ENCODE results near the gene LRIF1. TPM values are rescaled to one million over a fixed set of nuclear protein-coding genes. Genes with fewer than 3 reads are reported as not detected.

Gene LRIF1
- total RNA-seq, 4 donors from 2014 or later: 2.6 to 12.0 (median 7.6) TPM

- Histone ChIP-seq H3K9me3 (peaks cover 0 to 4% of the 10 kb centered on the region in 2 donors), H3K36me3 (no peaks in the 10 kb centered on the region), H3K27ac (no peak overlapping the region)
Observed at GRCh38 chr1:110967256-110967655, 3.5 kb upstream of the LRIF1 start.

GRCh38 chr1:110964455-110964903, 757 bp upstream of the LRIF1 start:
- Histone ChIP-seq H3K4me1 (no peaks in the 10 kb centered on the region), H3K27me3 (no peaks in the 10 kb centered on the region), H3K9me3 (peaks cover 0 to 4% of the 10 kb centered on the region in 2 donors), H3K27ac (peak overlapping the region; percentile 51 to 90), H3K36me3 (no peaks in the 10 kb centered on the region), H3K4me3 (peak overlapping the region; percentile 59 to 60)
- no peak for TF ChIP-seq POLR2A (IDR thresholded peaks at IDR 0.05)
- TF ChIP-seq, protein P1, sequence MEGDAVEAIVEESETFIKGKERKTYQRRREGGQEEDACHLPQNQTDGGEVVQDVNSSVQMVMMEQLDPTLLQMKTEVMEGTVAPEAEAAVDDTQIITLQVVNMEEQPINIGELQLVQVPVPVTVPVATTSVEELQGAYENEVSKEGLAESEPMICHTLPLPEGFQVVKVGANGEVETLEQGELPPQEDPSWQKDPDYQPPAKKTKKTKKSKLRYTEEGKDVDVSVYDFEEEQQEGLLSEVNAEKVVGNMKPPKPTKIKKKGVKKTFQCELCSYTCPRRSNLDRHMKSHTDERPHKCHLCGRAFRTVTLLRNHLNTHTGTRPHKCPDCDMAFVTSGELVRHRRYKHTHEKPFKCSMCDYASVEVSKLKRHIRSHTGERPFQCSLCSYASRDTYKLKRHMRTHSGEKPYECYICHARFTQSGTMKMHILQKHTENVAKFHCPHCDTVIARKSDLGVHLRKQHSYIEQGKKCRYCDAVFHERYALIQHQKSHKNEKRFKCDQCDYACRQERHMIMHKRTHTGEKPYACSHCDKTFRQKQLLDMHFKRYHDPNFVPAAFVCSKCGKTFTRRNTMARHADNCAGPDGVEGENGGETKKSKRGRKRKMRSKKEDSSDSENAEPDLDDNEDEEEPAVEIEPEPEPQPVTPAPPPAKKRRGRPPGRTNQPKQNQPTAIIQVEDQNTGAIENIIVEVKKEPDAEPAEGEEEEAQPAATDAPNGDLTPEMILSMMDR (IDR thresholded peaks at IDR 0.05): no peak
- intact Hi-C loops (cut with DNase I; ENCODE audit: low total_unique reads): no loop called here
- DNase-seq: no peak

More at GRCh38 chr1:110967256-110967655, 3.5 kb upstream of the LRIF1 start:
- Histone ChIP-seq H3K4me1 (no peaks in the 10 kb centered on the region), H3K27me3 (no peaks in the 10 kb centered on the region), H3K4me3 (no peak overlapping the region)
- intact Hi-C loops (cut with DNase I; ENCODE audit: low total_unique reads): no loop called here
- DNase-seq: no peak
- TF ChIP-seq, protein P1 (IDR thresholded peaks at IDR 0.05): no peak
- no peak for TF ChIP-seq POLR2A (IDR thresholded peaks at IDR 0.05)

- DNase-seq: peak; percentile 29 to 30
- Histone ChIP-seq H3K4me1 (no peaks in the 10 kb centered on the region), H3K27me3 (no peaks in the 10 kb centered on the region), H3K27ac (peak overlapping the region; percentile 89 to 90), H3K9me3 (peaks cover 0 to 4% of the 10 kb centered on the region in 2 donors), H3K4me3 (peak overlapping the region; percentile 59 to 60), H3K36me3 (no peaks in the 10 kb centered on the region)
- intact Hi-C loops (cut with DNase I; ENCODE audit: low total_unique reads): no loop called here
- TF ChIP-seq POLR2A (IDR thresholded peaks at IDR 0.05): no peak
- TF ChIP-seq, protein P1 (IDR thresholded peaks at IDR 0.05): peak in 2 of 4 experiments; percentile 5
Observed at GRCh38 chr1:110962892-110963690, 631 bp downstream of the LRIF1 start.

GRCh38 chr1:110961902-110962301, 1.8 kb downstream of the LRIF1 start:
- no peak for DNase-seq
- TF ChIP-seq, protein P1 (IDR thresholded peaks at IDR 0.05): no peak
- TF ChIP-seq POLR2A (IDR thresholded peaks at IDR 0.05): no peak
- Histone ChIP-seq H3K27me3 (no peaks in the 10 kb centered on the region), H3K36me3 (no peaks in the 10 kb centered on the region), H3K9me3 (peaks cover 0 to 4% of the 10 kb centered on the region in 2 donors), H3K27ac (no peak overlapping the region), H3K4me1 (no peaks in the 10 kb centered on the region), H3K4me3 (no peak overlapping the region)
- intact Hi-C loops (cut with DNase I; ENCODE audit: low total_unique reads): no loop called here

- intact Hi-C loops (cut with DNase I; ENCODE audit: low total_unique reads): no loop called here
- Histone ChIP-seq H3K9me3 (peaks cover 0 to 4% of the 10 kb centered on the region in 2 donors), H3K4me3 (no peak overlapping the region), H3K27ac (no peak overlapping the region), H3K36me3 (no peaks in the 10 kb centered on the region), H3K4me1 (no peaks in the 10 kb centered on the region), H3K27me3 (no peaks in the 10 kb centered on the region)
- DNase-seq: no peak
- TF ChIP-seq POLR2A (IDR thresholded peaks at IDR 0.05): no peak
- TF ChIP-seq, protein P1 (IDR thresholded peaks at IDR 0.05): no peak
Observed at GRCh38 chr1:110960777-110961420, 2.8 kb downstream of the LRIF1 start.

All from uterus (tissue), 4 donors.